Uterus (tissue), 2 donors: Measurements from ENCODE around the gene CHST15.

Experiments used
- CTCF ChIP-seq, 4 experiments: fragments of 200-600 bp in 2 of 4; fragments of 450-650 bp in 2 of 4; sonication (generic) in 2 of 4; IDR thresholded peaks; one replicate each; pipeline ENCODE4 v1.5.1; 2016 to 2019; ENCODE audit warnings: antibody characterized with exemption in 4 of 4, mild to moderate bottlenecking in 2 of 4, moderate library complexity in 1 of 4
- POLR2A ChIP-seq, 2 donors: fragments of 450-650 bp; IDR thresholded peaks; one replicate each; pipeline ENCODE4 v1.6.1; 2016; ENCODE audit warnings: antibody characterized with exemption in 2 of 2, mild to moderate bottlenecking in 1 of 2, moderate library complexity in 1 of 2

GRCh38 chr10:124087672-124088634 is 5.4 kb downstream of the CHST15 start:
- TF ChIP-seq CTCF (IDR thresholded peaks at IDR 0.05) (no peak), POLR2A (IDR thresholded peaks at IDR 0.05) (no peak)
